HepG2 (cell line): ENCODE data around the gene PRPF4. TPM values are rescaled to one million over a fixed set of nuclear protein-coding genes. Genes with fewer than 3 reads are reported as not detected.
A peak's percentile ranks its signal among the peaks of the same experiment; 100 is the strongest.

ENCODE experiments used
- DPF2 ChIP-seq: sonication (generic); formaldehyde crosslinking; IDR thresholded peaks from 2 replicates; pipeline ENCODE4 v1.4.0; 2020; ENCODE audit warnings: mild to moderate bottlenecking, low read depth, missing genetic modification reagents, borderline replicate concordance
- FOSL1 ChIP-seq: sonication (generic); formaldehyde crosslinking; IDR thresholded peaks from 2 replicates; pipeline ENCODE4 v1.9.0; 2021; ENCODE audit warnings: missing genetic modification reagents, borderline replicate concordance
- HNRNPL ChIP-seq: fragments of 200-400 bp; formaldehyde crosslinking; IDR thresholded peaks from 2 replicates; pipeline ENCODE4 v1.6.1; 2017; ENCODE audit warnings: mild to moderate bottlenecking, low read depth, low read length
- HNRNPLL ChIP-seq: fragments of 200-400 bp; formaldehyde crosslinking; IDR thresholded peaks from 2 replicates; pipeline ENCODE4 v1.6.1; 2017; ENCODE audit warnings: mild to moderate bottlenecking, low read depth, low read length; ENCODE audit not compliant: poor library complexity, severe bottlenecking
- IKZF1 ChIP-seq: fragments of 450-650 bp; IDR thresholded peaks from 2 replicates; pipeline ENCODE4 v1.7.1; 2016
- IKZF4 ChIP-seq: sonication (generic); formaldehyde crosslinking; IDR thresholded peaks from 2 replicates; pipeline ENCODE4 v1.5.1; 2020; ENCODE audit warnings: borderline replicate concordance, mild to moderate bottlenecking, low read depth, missing genetic modification reagents; ENCODE audit errors: not compliant biosample characterization
- ISL2 ChIP-seq: sonication (generic); formaldehyde crosslinking; IDR thresholded peaks from 2 replicates; pipeline ENCODE4 v1.5.0; 2020; ENCODE audit warnings: missing genetic modification reagents
- LCORL ChIP-seq, 2 experiments: fragments of 450-650 bp in 1 of 2; sonication (generic) in 1 of 2; formaldehyde crosslinking in 1 of 2; IDR thresholded peaks; 2 replicates each; pipeline versions ENCODE4 v1.5.0 to v1.6.1; 2017 to 2020; ENCODE audit warnings: antibody characterized with exemption in 1 of 2, missing genetic modification reagents in 1 of 2
- MEIS1 ChIP-seq: sonication (generic); formaldehyde crosslinking; IDR thresholded peaks from 2 replicates; pipeline ENCODE4 v1.9.0; 2021; ENCODE audit warnings: mild to moderate bottlenecking, missing genetic modification reagents, moderate library complexity, borderline replicate concordance
- MIER3 ChIP-seq: IDR thresholded peaks from 2 replicates; pipeline ENCODE4 v1.6.1; 2016; ENCODE audit warnings: missing compliant biosample characterization, borderline replicate concordance
- SNAPC2 ChIP-seq: sonication (generic); formaldehyde crosslinking; IDR thresholded peaks from 2 replicates; pipeline ENCODE4 v1.8.1; 2022; ENCODE audit warnings: mild to moderate bottlenecking, missing genetic modification reagents
- U2AF1 ChIP-seq: fragments of 200-400 bp; formaldehyde crosslinking; optimal IDR thresholded peaks from 2 replicates; pipeline ENCODE3; 2017; ENCODE audit warnings: mild to moderate bottlenecking, low read depth, low read length
- ZKSCAN5 ChIP-seq: sonication (generic); formaldehyde crosslinking; IDR thresholded peaks from 2 replicates; pipeline ENCODE4 v1.5.1; 2020; ENCODE audit warnings: mild to moderate bottlenecking, missing genetic modification reagents
- ZNF224 ChIP-seq: sonication (generic); formaldehyde crosslinking; IDR thresholded peaks from 2 replicates; pipeline ENCODE4 v1.5.0; 2020; ENCODE audit warnings: mild to moderate bottlenecking, missing genetic modification reagents
- ZNF335 ChIP-seq: sonication (generic); formaldehyde crosslinking; IDR thresholded peaks from 2 replicates; pipeline ENCODE4 v1.4.0; 2020; ENCODE audit warnings: missing genetic modification reagents
- ZNF337 ChIP-seq: sonication (generic); formaldehyde crosslinking; IDR thresholded peaks from 2 replicates; pipeline ENCODE4 v1.5.1; 2020; ENCODE audit warnings: missing genetic modification reagents, low read depth, mild to moderate bottlenecking, borderline replicate concordance
- ZNF556 ChIP-seq: sonication (generic); formaldehyde crosslinking; IDR thresholded peaks from 2 replicates; pipeline ENCODE4 v1.4.0; 2020; ENCODE audit warnings: mild to moderate bottlenecking, missing genetic modification reagents, borderline replicate concordance
- ZNF616 ChIP-seq: sonication (generic); formaldehyde crosslinking; IDR thresholded peaks from 2 replicates; pipeline ENCODE4 v1.5.0; 2020; ENCODE audit warnings: low read depth, mild to moderate bottlenecking, missing genetic modification reagents
- ZNF768 ChIP-seq: sonication (generic); formaldehyde crosslinking; IDR thresholded peaks from 2 replicates; pipeline ENCODE4 v1.4.0; 2020; ENCODE audit warnings: missing genetic modification reagents
- polyA plus RNA-seq, 8 experiments: library from polyadenylated mRNA; depleted of rRNA in 3 of 8; stranded (reverse) in 7 of 8; unstranded in 1 of 8; fragments of >200 nt; fragmentation: Illumina TruSeq in 4 of 8; extraction: Trizol in 4 of 8; gene quantifications; 2 replicates each; pipeline versions ENCODE4 v1.2.1 to v1.2.3, GENCODE V29; 2011 to 2016; ENCODE audit warnings: low read depth in 4 of 8, missing spikeins in 1 of 8, mixed read lengths in 1 of 8; ENCODE audit not compliant: insufficient read depth in 1 of 8
- total RNA-seq, 5 experiments: library from RNA; depleted of rRNA; stranded (reverse); fragments of >200 nt; fragmentation: Illumina TruSeq; extraction: Trizol; gene quantifications; 2 replicates each; pipeline ENCODE4 v1.2.3, GENCODE V29; 2016; ENCODE audit warnings: low read depth in 1 of 5
- TF ChIP-seq, protein P1 (sequence below): sonication (generic); formaldehyde crosslinking; IDR thresholded peaks from 2 replicates; pipeline ENCODE4 v1.4.0; 2020; ENCODE audit warnings: mild to moderate bottlenecking, missing genetic modification reagents
- TF ChIP-seq, protein P2 (sequence below): sonication (generic); formaldehyde crosslinking; IDR thresholded peaks from 2 replicates; pipeline ENCODE4 v1.5.1; 2020; ENCODE audit warnings: missing genetic modification reagents, mild to moderate bottlenecking, borderline replicate concordance
- TF ChIP-seq, protein P3 (sequence below): IDR thresholded peaks from 2 replicates; pipeline ENCODE4 v1.6.1; 2016; ENCODE audit warnings: low read depth
- TF ChIP-seq, protein P4 (sequence below): sonication (generic); formaldehyde crosslinking; conservative IDR thresholded peaks from 2 replicates; pipeline ENCODE4 v1.4.0; 2020; ENCODE audit warnings: mild to moderate bottlenecking, missing genetic modification reagents, moderate library complexity

PRPF4 gene
- total and polyA plus RNA-seq, 2 of the 13 experiments (the other 11 are each of a cell fraction or from before 2014, with no cell fraction given) = 10.3 to 49.0 TPM

DNA sequence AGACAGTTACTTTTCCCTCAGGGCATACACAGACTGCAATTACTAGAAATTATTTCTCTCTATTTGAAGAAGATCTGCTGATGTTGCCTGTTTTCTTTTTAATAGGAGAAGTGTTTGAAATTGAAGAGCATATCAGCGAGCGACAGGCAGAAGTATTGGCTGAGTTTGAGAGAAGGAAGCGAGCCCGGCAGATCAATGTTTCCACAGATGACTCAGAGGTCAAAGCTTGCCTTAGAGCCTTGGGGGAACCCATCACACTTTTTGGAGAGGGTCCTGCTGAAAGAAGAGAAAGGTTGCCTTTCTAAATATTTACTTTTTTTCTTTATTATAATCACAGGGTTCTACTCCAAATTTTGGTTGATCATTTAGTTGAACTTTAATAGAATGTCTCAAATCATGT lies 3.4 kb downstream of the PRPF4 start (continued):
- no peak for TF ChIP-seq ISL2 (CRISPR knock-in tag)
- TF ChIP-seq, protein P1, sequence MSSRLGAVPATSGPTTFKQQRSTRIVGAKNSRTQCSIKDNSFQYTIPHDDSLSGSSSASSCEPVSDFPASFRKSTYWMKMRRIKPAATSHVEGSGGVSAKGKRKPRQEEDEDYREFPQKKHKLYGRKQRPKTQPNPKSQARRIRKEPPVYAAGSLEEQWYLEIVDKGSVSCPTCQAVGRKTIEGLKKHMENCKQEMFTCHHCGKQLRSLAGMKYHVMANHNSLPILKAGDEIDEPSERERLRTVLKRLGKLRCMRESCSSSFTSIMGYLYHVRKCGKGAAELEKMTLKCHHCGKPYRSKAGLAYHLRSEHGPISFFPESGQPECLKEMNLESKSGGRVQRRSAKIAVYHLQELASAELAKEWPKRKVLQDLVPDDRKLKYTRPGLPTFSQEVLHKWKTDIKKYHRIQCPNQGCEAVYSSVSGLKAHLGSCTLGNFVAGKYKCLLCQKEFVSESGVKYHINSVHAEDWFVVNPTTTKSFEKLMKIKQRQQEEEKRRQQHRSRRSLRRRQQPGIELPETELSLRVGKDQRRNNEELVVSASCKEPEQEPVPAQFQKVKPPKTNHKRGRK (CRISPR knock-in tag) = no peak
- TF ChIP-seq ZNF616 = no peak
- no peak for TF ChIP-seq MEIS1 (CRISPR knock-in tag)
- TF ChIP-seq U2AF1 = no peak
- no peak for TF ChIP-seq IKZF4 (CRISPR knock-in tag)
- TF ChIP-seq ZNF768 (CRISPR knock-in tag) = no peak
- TF ChIP-seq LCORL (IDR thresholded peaks at IDR 0.05) = no peak
- peak; percentile 44; the same call in 1 of the 2 replicates for TF ChIP-seq LCORL (CRISPR knock-in tag; IDR thresholded peaks at IDR 0.05)
- TF ChIP-seq, protein P2, sequence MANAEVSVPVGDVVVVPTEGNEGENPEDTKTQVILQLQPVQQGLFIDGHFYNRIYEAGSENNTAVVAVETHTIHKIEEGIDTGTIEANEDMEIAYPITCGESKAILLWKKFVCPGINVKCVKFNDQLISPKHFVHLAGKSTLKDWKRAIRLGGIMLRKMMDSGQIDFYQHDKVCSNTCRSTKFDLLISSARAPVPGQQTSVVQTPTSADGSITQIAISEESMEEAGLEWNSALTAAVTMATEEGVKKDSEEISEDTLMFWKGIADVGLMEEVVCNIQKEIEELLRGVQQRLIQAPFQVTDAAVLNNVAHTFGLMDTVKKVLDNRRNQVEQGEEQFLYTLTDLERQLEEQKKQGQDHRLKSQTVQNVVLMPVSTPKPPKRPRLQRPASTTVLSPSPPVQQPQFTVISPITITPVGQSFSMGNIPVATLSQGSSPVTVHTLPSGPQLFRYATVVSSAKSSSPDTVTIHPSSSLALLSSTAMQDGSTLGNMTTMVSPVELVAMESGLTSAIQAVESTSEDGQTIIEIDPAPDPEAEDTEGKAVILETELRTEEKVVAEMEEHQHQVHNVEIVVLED = no peak
- no peak for TF ChIP-seq SNAPC2 (CRISPR knock-in tag)
- no peak for TF ChIP-seq ZNF224 (CRISPR knock-in tag)
- TF ChIP-seq, protein P3, sequence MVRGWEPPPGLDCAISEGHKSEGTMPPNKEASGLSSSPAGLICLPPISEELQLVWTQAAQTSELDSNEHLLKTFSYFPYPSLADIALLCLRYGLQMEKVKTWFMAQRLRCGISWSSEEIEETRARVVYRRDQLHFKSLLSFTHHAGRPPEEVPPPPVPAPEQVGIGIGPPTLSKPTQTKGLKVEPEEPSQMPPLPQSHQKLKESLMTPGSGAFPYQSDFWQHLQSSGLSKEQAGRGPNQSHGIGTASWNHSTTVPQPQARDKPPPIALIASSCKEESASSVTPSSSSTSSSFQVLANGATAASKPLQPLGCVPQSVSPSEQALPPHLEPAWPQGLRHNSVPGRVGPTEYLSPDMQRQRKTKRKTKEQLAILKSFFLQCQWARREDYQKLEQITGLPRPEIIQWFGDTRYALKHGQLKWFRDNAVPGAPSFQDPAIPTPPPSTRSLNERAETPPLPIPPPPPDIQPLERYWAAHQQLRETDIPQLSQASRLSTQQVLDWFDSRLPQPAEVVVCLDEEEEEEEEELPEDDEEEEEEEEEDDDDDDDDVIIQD (CRISPR knock-in tag) = no peak
- TF ChIP-seq ZKSCAN5 (CRISPR knock-in tag) = no peak
- TF ChIP-seq ZNF335 (CRISPR knock-in tag) = no peak
- TF ChIP-seq, protein P4, sequence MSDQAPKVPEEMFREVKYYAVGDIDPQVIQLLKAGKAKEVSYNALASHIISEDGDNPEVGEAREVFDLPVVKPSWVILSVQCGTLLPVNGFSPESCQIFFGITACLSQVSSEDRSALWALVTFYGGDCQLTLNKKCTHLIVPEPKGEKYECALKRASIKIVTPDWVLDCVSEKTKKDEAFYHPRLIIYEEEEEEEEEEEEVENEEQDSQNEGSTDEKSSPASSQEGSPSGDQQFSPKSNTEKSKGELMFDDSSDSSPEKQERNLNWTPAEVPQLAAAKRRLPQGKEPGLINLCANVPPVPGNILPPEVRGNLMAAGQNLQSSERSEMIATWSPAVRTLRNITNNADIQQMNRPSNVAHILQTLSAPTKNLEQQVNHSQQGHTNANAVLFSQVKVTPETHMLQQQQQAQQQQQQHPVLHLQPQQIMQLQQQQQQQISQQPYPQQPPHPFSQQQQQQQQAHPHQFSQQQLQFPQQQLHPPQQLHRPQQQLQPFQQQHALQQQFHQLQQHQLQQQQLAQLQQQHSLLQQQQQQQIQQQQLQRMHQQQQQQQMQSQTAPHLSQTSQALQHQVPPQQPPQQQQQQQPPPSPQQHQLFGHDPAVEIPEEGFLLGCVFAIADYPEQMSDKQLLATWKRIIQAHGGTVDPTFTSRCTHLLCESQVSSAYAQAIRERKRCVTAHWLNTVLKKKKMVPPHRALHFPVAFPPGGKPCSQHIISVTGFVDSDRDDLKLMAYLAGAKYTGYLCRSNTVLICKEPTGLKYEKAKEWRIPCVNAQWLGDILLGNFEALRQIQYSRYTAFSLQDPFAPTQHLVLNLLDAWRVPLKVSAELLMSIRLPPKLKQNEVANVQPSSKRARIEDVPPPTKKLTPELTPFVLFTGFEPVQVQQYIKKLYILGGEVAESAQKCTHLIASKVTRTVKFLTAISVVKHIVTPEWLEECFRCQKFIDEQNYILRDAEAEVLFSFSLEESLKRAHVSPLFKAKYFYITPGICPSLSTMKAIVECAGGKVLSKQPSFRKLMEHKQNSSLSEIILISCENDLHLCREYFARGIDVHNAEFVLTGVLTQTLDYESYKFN (CRISPR knock-in tag) = peak; percentile 59
- TF ChIP-seq MIER3 = no peak
- no peak for TF ChIP-seq HNRNPLL
- no peak for TF ChIP-seq ZNF337 (CRISPR knock-in tag)
- TF ChIP-seq IKZF1 = no peak
- peak; percentile 49; the same call in 1 of the 2 replicates for TF ChIP-seq FOSL1
- TF ChIP-seq HNRNPL = no peak
- TF ChIP-seq DPF2 (CRISPR knock-in tag) = 0 out of 2 replicates have a peak, but pooled peaks have one; percentile 19
- no peak for TF ChIP-seq ZNF556 (CRISPR knock-in tag)
